Measurements from ENCODE around the gene MAP7D2.

- TF ChIP-seq CTCF (IDR thresholded peaks at IDR 0.05) (no peak), EP300 (IDR thresholded peaks at IDR 0.05) (no peak), POLR2A (IDR thresholded peaks at IDR 0.05; ENCODE audit: low read depth) (no peak), POLR2AphosphoS5 (IDR thresholded peaks at IDR 0.05) (no peak)
These were observed 87.0 kb downstream of the MAP7D2 start for GRCh38 chrX:20029728-20030127.

Data from esophagus muscularis mucosa (tissue), 4 donors.